ENCODE data around the gene GRHL3. TPM values are rescaled to one million over a fixed set of nuclear protein-coding genes. Genes with fewer than 3 reads are reported as not detected.

GRHL3 gene
- total and polyA plus RNA-seq, 10 of the 15 experiments (the other 5 are each of a cell fraction or from before 2014, with no cell fraction given), result 0.07 to 0.87 (median 0.34) TPM

DNA sequence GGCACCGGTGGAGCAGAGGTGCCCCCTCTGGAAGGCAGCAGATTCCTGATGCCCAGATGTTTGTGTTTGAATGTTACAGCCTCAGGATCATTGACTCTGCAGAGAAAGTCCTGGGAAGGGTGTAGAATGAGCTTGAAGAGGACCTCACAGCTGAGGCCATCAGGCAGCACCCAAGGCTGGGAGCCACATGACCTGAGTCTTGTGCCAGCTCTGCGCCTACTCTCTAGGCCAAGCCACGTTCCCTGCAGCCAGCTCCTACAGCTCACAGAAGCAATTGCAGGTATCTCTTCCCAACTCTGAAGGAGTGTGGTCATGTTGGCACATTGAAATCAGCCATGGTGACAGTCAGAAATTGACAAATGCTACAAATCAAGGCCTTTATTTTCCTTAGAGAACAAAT is 36.3 kb downstream of the GRHL3 start:
- BruUV-seq (replicated peaks), result no TSS peak
- no peak overlapping the region for H3K27ac ChIP-seq (ENCODE audit: control insufficient read depth, insufficient read depth)
- ChIA-PET RAD21 (ENCODE audit: unreplicated experiment) (no interaction called here), POLR2A (no interaction called here), CTCF (interaction anchor here (0.7 kb wide), 1 partner anchor 1879 kb away, joined by 3 read pairs; the partner anchor contains the start of gene CEP85), SMC1A (ENCODE audit: uncharacterized antibody, unreplicated experiment) (no interaction called here)
- no peaks in the 10 kb centered on the region for H3K9me3 ChIP-seq (replicated peaks; ENCODE audit: control insufficient read depth, insufficient read depth, low read length)
- DNase-seq (ENCODE audit: low read depth, low spot score) (no peak), FAIRE-seq (no peak), ATAC-seq (no peak)
- TF ChIP-seq, protein P1, sequence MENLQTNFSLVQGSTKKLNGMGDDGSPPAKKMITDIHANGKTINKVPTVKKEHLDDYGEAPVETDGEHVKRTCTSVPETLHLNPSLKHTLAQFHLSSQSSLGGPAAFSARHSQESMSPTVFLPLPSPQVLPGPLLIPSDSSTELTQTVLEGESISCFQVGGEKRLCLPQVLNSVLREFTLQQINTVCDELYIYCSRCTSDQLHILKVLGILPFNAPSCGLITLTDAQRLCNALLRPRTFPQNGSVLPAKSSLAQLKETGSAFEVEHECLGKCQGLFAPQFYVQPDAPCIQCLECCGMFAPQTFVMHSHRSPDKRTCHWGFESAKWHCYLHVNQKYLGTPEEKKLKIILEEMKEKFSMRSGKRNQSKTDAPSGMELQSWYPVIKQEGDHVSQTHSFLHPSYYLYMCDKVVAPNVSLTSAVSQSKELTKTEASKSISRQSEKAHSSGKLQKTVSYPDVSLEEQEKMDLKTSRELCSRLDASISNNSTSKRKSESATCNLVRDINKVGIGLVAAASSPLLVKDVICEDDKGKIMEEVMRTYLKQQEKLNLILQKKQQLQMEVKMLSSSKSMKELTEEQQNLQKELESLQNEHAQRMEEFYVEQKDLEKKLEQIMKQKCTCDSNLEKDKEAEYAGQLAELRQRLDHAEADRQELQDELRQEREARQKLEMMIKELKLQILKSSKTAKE (IDR thresholded peaks at IDR 0.05; ENCODE audit: low read depth, poor library complexity, severe bottlenecking), result no peak
- TF ChIP-seq ASH2L (IDR thresholded peaks at IDR 0.05; ENCODE audit: borderline replicate concordance, low read depth) (no peak), ZNF384 (IDR thresholded peaks at IDR 0.05; ENCODE audit: borderline replicate concordance, low read depth, low read length) (no peak), CHD4 (IDR thresholded peaks at IDR 0.05) (no peak), STAT1 (conservative IDR thresholded peaks at IDR 0.05) (no peak)
- TF ChIP-seq, protein P2, sequence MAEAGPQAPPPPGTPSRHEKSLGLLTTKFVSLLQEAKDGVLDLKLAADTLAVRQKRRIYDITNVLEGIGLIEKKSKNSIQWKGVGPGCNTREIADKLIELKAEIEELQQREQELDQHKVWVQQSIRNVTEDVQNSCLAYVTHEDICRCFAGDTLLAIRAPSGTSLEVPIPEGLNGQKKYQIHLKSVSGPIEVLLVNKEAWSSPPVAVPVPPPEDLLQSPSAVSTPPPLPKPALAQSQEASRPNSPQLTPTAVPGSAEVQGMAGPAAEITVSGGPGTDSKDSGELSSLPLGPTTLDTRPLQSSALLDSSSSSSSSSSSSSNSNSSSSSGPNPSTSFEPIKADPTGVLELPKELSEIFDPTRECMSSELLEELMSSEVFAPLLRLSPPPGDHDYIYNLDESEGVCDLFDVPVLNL (IDR thresholded peaks at IDR 0.05; ENCODE audit: low read depth, low read length), result no peak
- H4K20me1 ChIP-seq (ENCODE audit: control insufficient read depth, insufficient read depth), result no peaks in the 10 kb centered on the region
- no peaks in the 10 kb centered on the region for H3K79me2 ChIP-seq (ENCODE audit: control insufficient read depth, insufficient read depth, low read length)
- no peak overlapping the region for H2AFZ ChIP-seq (ENCODE audit: control insufficient read depth, low read depth, low read length)
- H3K9ac ChIP-seq (ENCODE audit: control insufficient read depth, insufficient read depth, low read length), result no peak overlapping the region
- no peaks in the 10 kb centered on the region for H3K27me3 ChIP-seq (replicated peaks in 1 of 2; ENCODE audit: control insufficient read depth in 2 of 2, insufficient read depth in 2 of 2, low read length in 1 of 2)
- H3K4me2 ChIP-seq (ENCODE audit: control insufficient read depth, insufficient read depth), result no peak overlapping the region
- H3K4me3 ChIP-seq, result no peak overlapping the region
- in situ Hi-C loops (cut with MboI) (no loop called here), intact Hi-C loops (cut with micrococcal nuclease; ENCODE audit: unreplicated experiment) (no loop called here)
- peaks cover 18% of the 10 kb centered on the region for H3K4me1 ChIP-seq (ENCODE audit: control insufficient read depth, insufficient read depth, low read length)
- WGBS (ENCODE audit: insufficient coverage, insufficient replicate concordance, low lambda C conversion rate, missing lambda C conversion rate), result 48% methylated on average over 3 of the region's 3 CpGs
- no peaks in the 10 kb centered on the region for H3K36me3 ChIP-seq (ENCODE audit: control insufficient read depth in 2 of 2, insufficient read depth in 2 of 2, low read length in 1 of 2)
